Calu3 (cell line): ENCODE results near the gene STK36. TPM values are rescaled to one million over a fixed set of nuclear protein-coding genes. Genes with fewer than 3 reads are reported as not detected.

Source experiments
- BruUV-seq: library from RNA; stranded (reverse); fragments of 400-500 nt; replicated peaks from 2 replicates; lab custom pipeline; 2021; lab: Mats Ljungman, UMichigan
- CTCF ChIA-PET: fragments of 300-600 bp; sonication (Branson Sonifier 250); formaldehyde crosslinking; loops from one replicate; lab custom pipeline; 2022; ENCODE audit warnings: antibody characterized with exemption; lab: Charles Lee
- DNase-seq: peaks from one replicate; pipeline ENCODE4 v3.0.0; 2022
- H3K27ac Mint-ChIP-seq: one replicate; pipeline ENCODE4 v1.8.0; 2022; ENCODE audit warnings: mixed read lengths; ENCODE audit not compliant: unreplicated experiment
- H3K27me3 Mint-ChIP-seq: one replicate; pipeline ENCODE4 v1.8.0; 2022; ENCODE audit warnings: mixed read lengths; ENCODE audit not compliant: unreplicated experiment
- H3K36me3 Mint-ChIP-seq: one replicate; pipeline ENCODE4 v1.8.0; 2022; ENCODE audit warnings: mild to moderate bottlenecking, moderate library complexity, mixed read lengths; ENCODE audit not compliant: insufficient read depth, unreplicated experiment
- H3K4me1 Mint-ChIP-seq: one replicate; pipeline ENCODE4 v1.8.0; 2022; ENCODE audit warnings: mild to moderate bottlenecking, low read depth, mixed read lengths; ENCODE audit not compliant: unreplicated experiment
- H3K4me3 Mint-ChIP-seq: one replicate; pipeline ENCODE4 v1.8.0; 2022; ENCODE audit warnings: mild to moderate bottlenecking, low read depth, moderate library complexity, mixed read lengths; ENCODE audit not compliant: unreplicated experiment
- H3K9me3 Mint-ChIP-seq: one replicate; pipeline ENCODE4 v1.8.0; 2022; ENCODE audit warnings: low read depth, mixed read lengths; ENCODE audit not compliant: unreplicated experiment
- CTCF ChIP-seq: fragments of 200-600 bp; IDR thresholded peaks from one replicate; pipeline ENCODE4 v1.8.0; 2022; ENCODE audit warnings: antibody characterized with exemption; ENCODE audit not compliant: unreplicated experiment
- intact Hi-C: fragments of 100-400 bp; cut with micrococcal nuclease; formaldehyde crosslinking; loops from one replicate; pipeline ENCODE4 v1.10.0; 2022; ENCODE audit not compliant: unreplicated experiment
- total RNA-seq: library from RNA; stranded (reverse); gene quantifications from 2 replicates; pipeline ENCODE4 v1.2.3, GENCODE V29; 2022

Gene STK36
- total RNA-seq, 1 experiment from 2014 or later, result 42.4 TPM

- Mint-ChIP-seq H3K27ac (no peak overlapping the region), H3K4me1 (peaks cover 22% of the 10 kb centered on the region), H3K9me3 (no peaks in the 10 kb centered on the region), H3K27me3 (no peaks in the 10 kb centered on the region), H3K4me3 (no peak overlapping the region), H3K36me3 (peaks cover 71% of the 10 kb centered on the region)
- CTCF ChIA-PET, result no interaction called here
- intact Hi-C loops, result no loop called here
- DNase-seq, result no peak
- TF ChIP-seq CTCF, result no peak
- no TSS peak for BruUV-seq
These were observed 16.1 kb upstream of the STK36 start for GRCh38 chr2:218655751-218656150.

GRCh38 chr2:218658671-218659257, 13.1 kb upstream of the STK36 start:
- CTCF ChIA-PET, result interaction anchor here (1.0 to 2.0 kb wide), 7 partner anchors 10 to 191 kb away, joined by 3 to 27 read pairs (median 5); partner anchors contain the start of genes RNF25, STK36 and TTLL4
- intact Hi-C loops, result loop anchor here (1.0 kb wide), 2 partner anchors 29 to 189 kb away; no protein-coding TSS in a partner anchor
- H3K4me1 Mint-ChIP-seq, result peaks cover 22% of the 10 kb centered on the region
- BruUV-seq, result TSS peak; percentile 56
- peak overlapping the region; percentile 99 for H3K4me3 Mint-ChIP-seq
- H3K27me3 Mint-ChIP-seq, result no peaks in the 10 kb centered on the region
- peak overlapping the region; percentile 87 for H3K27ac Mint-ChIP-seq
- peaks cover 68% of the 10 kb centered on the region for H3K36me3 Mint-ChIP-seq
- H3K9me3 Mint-ChIP-seq, result no peaks in the 10 kb centered on the region
- peak; percentile 64 for TF ChIP-seq CTCF
- DNase-seq, result peak; percentile 78

GRCh38 chr2:218659258-218659987, 12.5 kb upstream of the STK36 start, which contains the start of the genes BCS1L and ZNF142:
Gene BCS1L (plus strand): TSS chr2:218659683. CDS start chr2:218660988, 1,305 bp downstream.
Gene ZNF142 (minus strand): TSS chr2:218659623. CDS start chr2:218656429, 3,194 bp downstream.
- no peak for TF ChIP-seq CTCF
- H3K36me3 Mint-ChIP-seq, result peaks cover 68% of the 10 kb centered on the region
- H3K27me3 Mint-ChIP-seq, result no peaks in the 10 kb centered on the region
- H3K9me3 Mint-ChIP-seq, result no peaks in the 10 kb centered on the region
- peak within 1 kb of the TSS; percentile 99 for H3K4me3 Mint-ChIP-seq
- peak within 1 kb of the TSS; percentile 87 for H3K27ac Mint-ChIP-seq
- H3K4me1 Mint-ChIP-seq, result peaks cover 22% of the 10 kb centered on the region
- intact Hi-C loops, result no loop called here
- no TSS peak for BruUV-seq
- CTCF ChIA-PET, result interaction anchor here (0.6 to 2.0 kb wide), 10 partner anchors 11 to 191 kb away, joined by 3 to 27 read pairs (median 5); partner anchors contain the start of genes RNF25, STK36 and TTLL4
- peak; percentile 96 for DNase-seq

- Mint-ChIP-seq H3K36me3 (peaks cover 68% of the 10 kb centered on the region), H3K4me3 (peak overlapping the region; percentile 99), H3K27ac (peak overlapping the region; percentile 87), H3K27me3 (no peaks in the 10 kb centered on the region), H3K9me3 (no peaks in the 10 kb centered on the region), H3K4me1 (peaks cover 22% of the 10 kb centered on the region)
- DNase-seq, result no peak
- no peak for TF ChIP-seq CTCF
- intact Hi-C loops, result no loop called here
- CTCF ChIA-PET, result interaction anchor here (0.6 to 2.0 kb wide), 6 partner anchors 11 to 190 kb away, joined by 3 to 27 read pairs (median 7); no protein-coding TSS in a partner anchor
- TSS peak; percentile 80 for BruUV-seq
These were observed 11.9 kb upstream of the STK36 start for GRCh38 chr2:218659988-218660358.
